A549 (cell line): ENCODE measurements around the gene HEMGN.
"Not testable (repeated sequence)": the region's sequence is repeated elsewhere in the genome, so short reads cannot be mapped to it uniquely, and the experiment has no call there.

ENCODE experiments used
- CHD4 ChIP-seq: fragments of 200-600 bp; sonication (generic); IDR thresholded peaks from 2 replicates; pipeline ENCODE4 v1.6.1; 2016; ENCODE audit warnings: antibody characterized with exemption, mild to moderate bottlenecking, borderline replicate concordance
- CTCF ChIP-seq: fragments of >200 bp; sonication (Bioruptor Twin); formaldehyde crosslinking; IDR thresholded peaks from 3 replicates; pipeline ENCODE4 v1.5.1; 2016
- ELK1 ChIP-seq: fragments of 150-350 bp; IDR thresholded peaks from 2 replicates; pipeline ENCODE4 v1.6.1; 2014; ENCODE audit warnings: low read depth, mild to moderate bottlenecking, low read length
- EP300 ChIP-seq, 2 experiments: fragments of >200 bp; sonication (Bioruptor Twin); formaldehyde crosslinking; IDR thresholded peaks; 2 replicates in 1 of 2; 3 replicates in 1 of 2; pipeline ENCODE4 v1.6.1; 2016 to 2017
- POLR2A ChIP-seq: IDR thresholded peaks from 2 replicates; pipeline ENCODE4 v1.6.1; 2012; ENCODE audit warnings: mild to moderate bottlenecking, low read length

DNA sequence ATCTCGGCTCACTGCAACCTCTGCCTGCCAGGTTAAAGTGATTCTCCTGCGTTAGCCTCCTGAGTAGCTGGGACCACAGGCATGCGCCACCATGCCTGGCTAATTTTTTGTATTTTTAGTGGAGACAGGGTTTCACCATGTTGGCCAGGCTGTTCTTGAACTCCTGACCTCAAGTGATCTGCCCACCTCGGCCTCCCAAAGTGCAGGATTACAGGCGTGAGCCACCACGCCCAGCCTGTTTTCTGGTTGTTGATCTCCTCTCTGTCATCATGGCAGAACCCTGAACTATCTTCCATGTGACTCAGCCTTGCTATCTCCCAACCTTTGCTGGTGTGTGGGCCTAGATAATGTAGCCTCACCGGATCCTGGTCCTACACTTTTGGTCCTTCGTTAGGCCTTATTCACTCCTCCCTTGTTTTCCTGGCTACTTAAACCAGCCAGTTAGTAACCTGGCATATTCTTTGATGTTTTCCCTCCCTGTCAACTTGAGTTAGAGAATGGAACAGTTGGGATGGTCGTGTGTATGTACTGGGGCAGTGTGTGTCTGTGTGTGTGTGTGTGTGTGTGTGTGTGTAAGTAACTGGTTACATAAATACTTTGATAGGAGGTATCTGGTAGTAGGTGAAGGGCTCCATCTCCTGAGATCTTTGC lies 22.8 kb upstream of the HEMGN start:
- not testable (repeated sequence) for TF ChIP-seq CTCF; ELK1; EP300 (IDR thresholded peaks at IDR 0.05); POLR2A; CHD4
